H9 (cell line): Measurements from ENCODE around the gene PGM1. TPM values are rescaled to one million over a fixed set of nuclear protein-coding genes. Genes with fewer than 3 reads are reported as not detected.

ENCODE experiments used
- DNase-seq: peaks from one replicate; pipeline ENCODE4 v3.0.0-alpha.2; 2017
- H2AFZ ChIP-seq: one replicate; pipeline ENCODE4 v1.6.1; 2013; ENCODE audit warnings: mild to moderate bottlenecking, low read length, control low read depth, moderate library complexity
- H2AK5ac ChIP-seq: 2 replicates; pipeline ENCODE4 v1.6.1; 2013; ENCODE audit warnings: low read length, control low read depth, mixed read lengths; ENCODE audit not compliant: insufficient read length
- H2BK120ac ChIP-seq: one replicate; pipeline ENCODE4 v1.6.1; 2013; ENCODE audit warnings: low read depth, mild to moderate bottlenecking, low read length, control low read depth, inconsistent platforms; ENCODE audit not compliant: poor library complexity, severe bottlenecking
- H2BK12ac ChIP-seq: 2 replicates; pipeline ENCODE4 v1.6.1; 2013; ENCODE audit warnings: low read length, control low read depth, mixed read lengths, low read depth; ENCODE audit not compliant: insufficient read length
- H2BK15ac ChIP-seq: 2 replicates; pipeline ENCODE4 v1.6.1; 2013; ENCODE audit warnings: low read depth, low read length, control low read depth
- H2BK20ac ChIP-seq: one replicate; pipeline ENCODE4 v1.6.1; 2013; ENCODE audit warnings: low read depth, mild to moderate bottlenecking, low read length, control low read depth, inconsistent platforms; ENCODE audit not compliant: poor library complexity, severe bottlenecking
- H2BK5ac ChIP-seq: 2 replicates; pipeline ENCODE4 v1.6.1; 2013; ENCODE audit warnings: low read length, control low read depth, mixed read lengths; ENCODE audit not compliant: insufficient read length
- H3K14ac ChIP-seq: 2 replicates; pipeline ENCODE4 v1.6.1; 2013; ENCODE audit warnings: low read length, control low read depth; ENCODE audit not compliant: insufficient read depth
- H3K18ac ChIP-seq: 2 replicates; pipeline ENCODE4 v1.6.1; 2013; ENCODE audit warnings: low read depth, mild to moderate bottlenecking, mixed read lengths, low read length, control low read depth; ENCODE audit not compliant: insufficient read length
- H3K23ac ChIP-seq: 2 replicates; pipeline ENCODE4 v1.6.1; 2013; ENCODE audit warnings: low read length, control low read depth, mixed read lengths, low read depth; ENCODE audit not compliant: insufficient read length
- H3K23me2 ChIP-seq: 2 replicates; pipeline ENCODE4 v1.6.1; 2013; ENCODE audit warnings: low read depth, mild to moderate bottlenecking, mixed read lengths, low read length, control low read depth; ENCODE audit not compliant: insufficient read length, poor library complexity, severe bottlenecking
- H3K27ac ChIP-seq: 2 replicates; pipeline ENCODE4 v1.5.1; 2013; ENCODE audit warnings: low read length, control low read depth, mixed read lengths, low read depth; ENCODE audit not compliant: insufficient read length
- H3K27me3 ChIP-seq: 2 replicates; pipeline ENCODE4 v1.6.1; 2013; ENCODE audit warnings: low read length, control low read depth, inconsistent platforms; ENCODE audit not compliant: insufficient read depth
- H3K4ac ChIP-seq: 2 replicates; pipeline ENCODE4 v1.6.1; 2013; ENCODE audit warnings: low read depth, mild to moderate bottlenecking, control low read depth, inconsistent platforms, low read length, moderate library complexity
- H3K4me1 ChIP-seq: 2 replicates; pipeline ENCODE4 v1.6.1; 2013; ENCODE audit warnings: low read length, control low read depth, inconsistent platforms; ENCODE audit not compliant: insufficient read depth
- H3K4me2 ChIP-seq: 2 replicates; pipeline ENCODE4 v1.6.1; 2013; ENCODE audit warnings: low read length, control low read depth, mixed read lengths; ENCODE audit not compliant: insufficient read length, insufficient read depth
- H3K56ac ChIP-seq: 2 replicates; pipeline ENCODE4 v1.6.1; 2013; ENCODE audit warnings: low read depth, mild to moderate bottlenecking, mixed read lengths, low read length, control low read depth; ENCODE audit not compliant: insufficient read length
- H3K79me1 ChIP-seq: 2 replicates; pipeline ENCODE4 v1.6.1; 2013; ENCODE audit warnings: low read depth, mild to moderate bottlenecking, moderate library complexity, low read length, control low read depth, inconsistent platforms; ENCODE audit not compliant: insufficient read depth, poor library complexity, severe bottlenecking
- H3K79me2 ChIP-seq: 2 replicates; pipeline ENCODE4 v1.6.1; 2013; ENCODE audit warnings: low read length, control low read depth, inconsistent platforms; ENCODE audit not compliant: insufficient read depth
- H3K9ac ChIP-seq: 2 replicates; pipeline ENCODE4 v1.6.1; 2013; ENCODE audit warnings: low read length, control low read depth, mixed read lengths; ENCODE audit not compliant: insufficient read length; ENCODE audit errors: extremely low read depth
- H3K9me3 ChIP-seq: one replicate; pipeline ENCODE4 v1.6.1; 2013; ENCODE audit warnings: low read depth, low read length, inconsistent platforms; ENCODE audit not compliant: control insufficient read depth
- H3T11ph ChIP-seq: one replicate; pipeline ENCODE4 v1.6.1; 2013; ENCODE audit warnings: mild to moderate bottlenecking, low read length, control low read depth, inconsistent platforms
- H4K20me1 ChIP-seq: one replicate; pipeline ENCODE4 v1.6.1; 2013; ENCODE audit not compliant: control insufficient read depth, insufficient read length, insufficient read depth
- H4K5ac ChIP-seq: 2 replicates; pipeline ENCODE4 v1.6.1; 2013; ENCODE audit warnings: low read depth, mild to moderate bottlenecking, mixed read lengths, low read length, control low read depth; ENCODE audit not compliant: insufficient read length
- H4K8ac ChIP-seq: replicated peaks from 2 replicates; pipeline ENCODE4 v1.6.1; 2013; ENCODE audit warnings: low read length, control low read depth, mixed read lengths, low read depth; ENCODE audit not compliant: insufficient read length
- H4K91ac ChIP-seq: 2 replicates; pipeline ENCODE4 v1.6.1; 2013; ENCODE audit warnings: low read depth, mild to moderate bottlenecking, moderate library complexity, mixed read lengths, low read length, control low read depth; ENCODE audit not compliant: insufficient read length
- H3K27ac Mint-ChIP-seq, 3 experiments: 2 replicates in 2 of 3; 3 replicates in 1 of 3; pipeline ENCODE4 v1.8.0; 2020 to 2021; ENCODE audit warnings: mixed read lengths in 3 of 3, mild to moderate bottlenecking in 1 of 3, moderate library complexity in 1 of 3
- H3K27me3 Mint-ChIP-seq: 2 replicates; pipeline ENCODE4 v1.8.0; 2021; ENCODE audit warnings: low read depth, mild to moderate bottlenecking, moderate library complexity, mixed read lengths
- H3K36me3 Mint-ChIP-seq, 3 experiments: 2 replicates in 2 of 3; 3 replicates in 1 of 3; pipeline ENCODE4 v1.8.0; 2020 to 2021; ENCODE audit warnings: low read depth in 3 of 3, mixed read lengths in 3 of 3; ENCODE audit not compliant: insufficient read depth in 1 of 3
- H3K4me1 Mint-ChIP-seq, 2 experiments: 2 replicates each; pipeline ENCODE4 v1.8.0; 2020; ENCODE audit warnings: mixed read lengths in 2 of 2
- H3K4me3 Mint-ChIP-seq, 2 experiments: 2 replicates in 1 of 2; 3 replicates in 1 of 2; pipeline ENCODE4 v1.8.0; 2020 to 2021; ENCODE audit warnings: mild to moderate bottlenecking in 2 of 2, mixed read lengths in 2 of 2, moderate library complexity in 1 of 2
- H3K9me3 Mint-ChIP-seq, 2 experiments: 2 replicates in 1 of 2; 3 replicates in 1 of 2; pipeline ENCODE4 v1.8.0; 2020; ENCODE audit warnings: mild to moderate bottlenecking in 2 of 2, mixed read lengths in 2 of 2, moderate library complexity in 1 of 2
- CTCF ChIP-seq: fragments of 200-600 bp; sonication (generic); conservative IDR thresholded peaks from 3 replicates; pipeline ENCODE4 v1.8.0; 2021; ENCODE audit warnings: antibody characterized with exemption, mild to moderate bottlenecking
- total RNA-seq: library from RNA; stranded (reverse); gene quantifications from 2 replicates; pipeline ENCODE4 v1.2.1, GENCODE V29; 2021

PGM1 gene
- total RNA-seq, 1 experiment from 2014 or later: 56.4 TPM

GRCh38 chr1:63563745-63564144, 29.5 kb upstream of the PGM1 start:
- no peaks in the 10 kb centered on the region for H3K4me1 Mint-ChIP-seq
- H2BK15ac ChIP-seq: no peak overlapping the region
- no peaks in the 10 kb centered on the region for H3K9me3 ChIP-seq
- H4K20me1 ChIP-seq: no peaks in the 10 kb centered on the region
- H2AK5ac ChIP-seq: no peak overlapping the region
- H3K9ac ChIP-seq: no peak overlapping the region
- H3K9me3 Mint-ChIP-seq: peaks cover 3 to 7% of the 10 kb centered on the region in 2 experiments; a peak in 4 of 5 replicates
- H3K36me3 Mint-ChIP-seq: peaks cover 3 to 17% (median 3%) of the 10 kb centered on the region in 3 experiments; a peak in 4 of 7 replicates
- no peaks in the 10 kb centered on the region for H3K4me1 ChIP-seq
- H4K5ac ChIP-seq: no peak overlapping the region
- no peak for DNase-seq
- no peak overlapping the region for H3K4ac ChIP-seq
- H3K23me2 ChIP-seq: no peaks in the 10 kb centered on the region
- H3K27me3 ChIP-seq: no peaks in the 10 kb centered on the region
- H3K27ac ChIP-seq: no peak overlapping the region
- no peak overlapping the region for H3K27ac Mint-ChIP-seq
- H4K8ac ChIP-seq: no peak overlapping the region
- H2AFZ ChIP-seq: no peak overlapping the region
- H3K79me2 ChIP-seq: no peaks in the 10 kb centered on the region
- no peak overlapping the region for H2BK5ac ChIP-seq
- no peak overlapping the region for H4K91ac ChIP-seq
- TF ChIP-seq CTCF: no peak
- H3K4me3 Mint-ChIP-seq: no peak overlapping the region
- no peak overlapping the region for H3K14ac ChIP-seq
- no peak overlapping the region for H3K23ac ChIP-seq
- no peaks in the 10 kb centered on the region for H3K79me1 ChIP-seq
- no peak overlapping the region for H2BK120ac ChIP-seq
- no peak overlapping the region for H3K4me2 ChIP-seq
- H3K56ac ChIP-seq: no peak overlapping the region
- H3T11ph ChIP-seq: no peak overlapping the region
- H2BK20ac ChIP-seq: no peak overlapping the region
- H3K18ac ChIP-seq: no peak overlapping the region
- no peak overlapping the region for H2BK12ac ChIP-seq
- no peaks in the 10 kb centered on the region for H3K27me3 Mint-ChIP-seq
